Measurements from ENCODE around the gene PLCB2. TPM values are rescaled to one million over a fixed set of nuclear protein-coding genes. Genes with fewer than 3 reads are reported as not detected.

The PLCB2 gene
- polyA plus RNA-seq, 1 donor from 2014 or later: 7.4 TPM

GRCh38 chr15:40346579-40347558 is 39.1 kb upstream of the PLCB2 start:
- Histone ChIP-seq H4K20me1 (ENCODE audit: insufficient read depth) (no peaks in the 10 kb centered on the region), H3K9me2 (ENCODE audit: insufficient read depth, low read length) (no peaks in the 10 kb centered on the region), H3K27ac (ENCODE audit: low read length) (no peak overlapping the region), H3K36me3 (ENCODE audit: insufficient read depth, low read length) (no peaks in the 10 kb centered on the region), H3K9ac (ENCODE audit: low read length) (no peak overlapping the region), H3F3A (ENCODE audit: insufficient read depth, low read length, poor library complexity, severe bottlenecking) (no peaks in the 10 kb centered on the region), H3K4me2 (ENCODE audit: low read length) (no peak overlapping the region), H3K27me3 (ENCODE audit: insufficient read depth, low read depth, low read length) (no peaks in the 10 kb centered on the region), H3K4me3 (ENCODE audit: low read length) (no peak overlapping the region), H3K9me3 (ENCODE audit: low read length) (no peaks in the 10 kb centered on the region), H2AFZ (ENCODE audit: low read depth, low read length) (no peak overlapping the region), H3K79me2 (replicated peaks; ENCODE audit: insufficient read depth, low read length) (no peaks in the 10 kb centered on the region)
- TF ChIP-seq SMC3 (conservative IDR thresholded peaks at IDR 0.05; ENCODE audit: poor library complexity): no peak

GRCh38 chr15:40345867-40346578 is 38.3 kb upstream of the PLCB2 start:
- no peaks in the 10 kb centered on the region for H3K27me3 ChIP-seq (ENCODE audit: insufficient read depth, low read depth, low read length)
- no peak overlapping the region for H3K9ac ChIP-seq (ENCODE audit: low read length)
- no peaks in the 10 kb centered on the region for H3K36me3 ChIP-seq (ENCODE audit: insufficient read depth, low read length)
- H3K4me3 ChIP-seq (ENCODE audit: low read length): no peak overlapping the region
- H3K9me2 ChIP-seq (ENCODE audit: insufficient read depth, low read length): no peaks in the 10 kb centered on the region
- no peaks in the 10 kb centered on the region for H3F3A ChIP-seq (ENCODE audit: insufficient read depth, low read length, poor library complexity, severe bottlenecking)
- no peak overlapping the region for H3K4me2 ChIP-seq (ENCODE audit: low read length)
- H4K20me1 ChIP-seq (ENCODE audit: insufficient read depth): no peaks in the 10 kb centered on the region
- H2AFZ ChIP-seq (ENCODE audit: low read depth, low read length): no peak overlapping the region
- no peaks in the 10 kb centered on the region for H3K9me3 ChIP-seq (ENCODE audit: low read length)
- H3K27ac ChIP-seq (ENCODE audit: low read length): no peak overlapping the region
- TF ChIP-seq RAD21 (conservative IDR thresholded peaks at IDR 0.05) (no peak), EP300 (conservative IDR thresholded peaks at IDR 0.05; ENCODE audit: poor library complexity, severe bottlenecking) (no peak), EZH2 (IDR thresholded peaks at IDR 0.05; ENCODE audit: borderline replicate concordance, insufficient read depth, low read length, poor library complexity, severe bottlenecking) (no peak), CTCF (IDR thresholded peaks at IDR 0.05; ENCODE audit: poor library complexity, severe bottlenecking) (no peak), POLR2AphosphoS5 (IDR thresholded peaks at IDR 0.05) (no peak), MXI1 (conservative IDR thresholded peaks at IDR 0.05; ENCODE audit: poor library complexity, severe bottlenecking) (no peak), TAF1 (IDR thresholded peaks at IDR 0.05; ENCODE audit: low read depth) (no peak), SMC3 (conservative IDR thresholded peaks at IDR 0.05; ENCODE audit: poor library complexity) (no peak)
- TF ChIP-seq, protein P1, sequence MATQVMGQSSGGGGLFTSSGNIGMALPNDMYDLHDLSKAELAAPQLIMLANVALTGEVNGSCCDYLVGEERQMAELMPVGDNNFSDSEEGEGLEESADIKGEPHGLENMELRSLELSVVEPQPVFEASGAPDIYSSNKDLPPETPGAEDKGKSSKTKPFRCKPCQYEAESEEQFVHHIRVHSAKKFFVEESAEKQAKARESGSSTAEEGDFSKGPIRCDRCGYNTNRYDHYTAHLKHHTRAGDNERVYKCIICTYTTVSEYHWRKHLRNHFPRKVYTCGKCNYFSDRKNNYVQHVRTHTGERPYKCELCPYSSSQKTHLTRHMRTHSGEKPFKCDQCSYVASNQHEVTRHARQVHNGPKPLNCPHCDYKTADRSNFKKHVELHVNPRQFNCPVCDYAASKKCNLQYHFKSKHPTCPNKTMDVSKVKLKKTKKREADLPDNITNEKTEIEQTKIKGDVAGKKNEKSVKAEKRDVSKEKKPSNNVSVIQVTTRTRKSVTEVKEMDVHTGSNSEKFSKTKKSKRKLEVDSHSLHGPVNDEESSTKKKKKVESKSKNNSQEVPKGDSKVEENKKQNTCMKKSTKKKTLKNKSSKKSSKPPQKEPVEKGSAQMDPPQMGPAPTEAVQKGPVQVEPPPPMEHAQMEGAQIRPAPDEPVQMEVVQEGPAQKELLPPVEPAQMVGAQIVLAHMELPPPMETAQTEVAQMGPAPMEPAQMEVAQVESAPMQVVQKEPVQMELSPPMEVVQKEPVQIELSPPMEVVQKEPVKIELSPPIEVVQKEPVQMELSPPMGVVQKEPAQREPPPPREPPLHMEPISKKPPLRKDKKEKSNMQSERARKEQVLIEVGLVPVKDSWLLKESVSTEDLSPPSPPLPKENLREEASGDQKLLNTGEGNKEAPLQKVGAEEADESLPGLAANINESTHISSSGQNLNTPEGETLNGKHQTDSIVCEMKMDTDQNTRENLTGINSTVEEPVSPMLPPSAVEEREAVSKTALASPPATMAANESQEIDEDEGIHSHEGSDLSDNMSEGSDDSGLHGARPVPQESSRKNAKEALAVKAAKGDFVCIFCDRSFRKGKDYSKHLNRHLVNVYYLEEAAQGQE (IDR thresholded peaks at IDR 0.05; ENCODE audit: borderline replicate concordance): no peak
- no peaks in the 10 kb centered on the region for H3K79me2 ChIP-seq (replicated peaks; ENCODE audit: insufficient read depth, low read length)
